ENCODE data around the gene SLC35F1.
A peak's percentile ranks its signal among the peaks of the same experiment; 100 is the strongest.

GRCh38 chr6:118283766-118284165, 376.7 kb downstream of the SLC35F1 start:
- TF ChIP-seq CTCF (IDR thresholded peaks at IDR 0.05) (peak; percentile 25 to 56 (median 42)), POLR2A (IDR thresholded peaks at IDR 0.05) (no peak)
